GM12872 (cell line): ENCODE results near the gene TFAP2D.

Experiments used
- CTCF ChIP-seq: IDR thresholded peaks from 3 replicates; pipeline ENCODE4 v1.5.1; 2011; ENCODE audit warnings: low read depth, mild to moderate bottlenecking, low read length, moderate library complexity; ENCODE audit not compliant: insufficient read depth

The TFAP2D gene

GRCh38 chr6:50778696-50779095 lies 65.4 kb downstream of the TFAP2D start:
- TF ChIP-seq CTCF = no peak

- no peak for TF ChIP-seq CTCF
Observed at GRCh38 chr6:50780382-50780781, 67.1 kb downstream of the TFAP2D start.

GRCh38 chr6:50785921-50786320 lies 72.6 kb downstream of the TFAP2D start:
- TF ChIP-seq CTCF = no peak

GRCh38 chr6:50791900-50792508 lies 78.7 kb downstream of the TFAP2D start:
- TF ChIP-seq CTCF = peak; percentile 76

GRCh38 chr6:50792771-50793170 lies 79.4 kb downstream of the TFAP2D start:
- TF ChIP-seq CTCF = no peak

GRCh38 chr6:50795574-50795973 lies 82.2 kb downstream of the TFAP2D start:
- TF ChIP-seq CTCF = no peak

GRCh38 chr6:50804283-50804682 lies 91.0 kb downstream of the TFAP2D start:
- no peak for TF ChIP-seq CTCF
